GM12878 (cell line): ENCODE results near the gene ARRDC1. TPM values are rescaled to one million over a fixed set of nuclear protein-coding genes. Genes with fewer than 3 reads are reported as not detected.

Source experiments
- ATAC-seq: fragments of 200-7000 bp; cut with Tn5 transposase; 3 replicates; pipeline ENCODE4 v1.9.1; 2020; ENCODE audit warnings: mild to moderate bottlenecking, moderate library complexity
- BruUV-seq: library from RNA; stranded (reverse); fragments of 400-500 nt; replicated peaks from 2 replicates; lab custom pipeline; 2021; lab: Mats Ljungman, UMichigan
- CTCF ChIA-PET: fragments of 300-600 bp; sonication (Branson Sonifier 250); formaldehyde crosslinking; extraction: SDS; loops from one replicate; lab custom pipeline; 2021; ENCODE audit warnings: inconsistent platforms; lab: Yijun Ruan, JAX
- POLR2A ChIA-PET: fragments of 350-600 bp; formaldehyde crosslinking; extraction: SDS; loops from one replicate; lab custom pipeline; 2021; ENCODE audit warnings: inconsistent platforms; lab: Charles Lee
- RAD21 ChIA-PET: fragments of 300-600 bp; sonication (Branson Sonifier 250); formaldehyde crosslinking; loops from one replicate; lab custom pipeline; 2023; ENCODE audit warnings: antibody characterized with exemption; ENCODE audit not compliant: unreplicated experiment; lab: Charles Lee
- SMC1A ChIA-PET: fragments of 300-600 bp; sonication (Branson Sonifier 250); formaldehyde crosslinking; loops from one replicate; lab custom pipeline; 2023; ENCODE audit not compliant: unreplicated experiment, uncharacterized antibody; lab: Charles Lee
- DNase-seq: peaks from one replicate; pipeline ENCODE4 v3.0.0-alpha.2; 2011; ENCODE audit warnings: low read depth, low spot score
- FAIRE-seq: peaks from 3 replicates; lab custom pipeline; 2011; peaks lifted over from hg19 to GRCh38; lab: Jason Lieb, UNC
- H2AFZ ChIP-seq: 2 replicates; pipeline ENCODE4 v1.6.0; 2011; ENCODE audit warnings: low read depth, low read length, control low read depth; ENCODE audit not compliant: control insufficient read depth
- H3K27ac ChIP-seq: 2 replicates; pipeline ENCODE4 v1.5.1; 2011; ENCODE audit warnings: control low read depth; ENCODE audit not compliant: control insufficient read depth, insufficient read depth
- H3K27me3 ChIP-seq, 2 experiments: replicated peaks in 1 of 2; 2 replicates each; pipeline versions ENCODE4 v1.6.0 to v1.6.1; 2011; ENCODE audit warnings: low read length in 1 of 2; ENCODE audit not compliant: control insufficient read depth in 2 of 2, insufficient read depth in 2 of 2
- H3K36me3 ChIP-seq, 2 experiments: 2 replicates each; pipeline ENCODE4 v1.5.1; 2011; ENCODE audit warnings: low read length in 1 of 2; ENCODE audit not compliant: control insufficient read depth in 2 of 2, insufficient read depth in 2 of 2
- H3K4me1 ChIP-seq: 2 replicates; pipeline ENCODE4 v1.6.1; 2011; ENCODE audit warnings: mild to moderate bottlenecking, low read length, moderate library complexity, mixed read lengths; ENCODE audit not compliant: control insufficient read depth, insufficient read depth
- H3K4me2 ChIP-seq: 2 replicates; pipeline ENCODE4 v1.6.0; 2011; ENCODE audit warnings: control low read depth; ENCODE audit not compliant: control insufficient read depth, insufficient read depth
- H3K4me3 ChIP-seq: fragments of 200-600 bp; sonication (generic); 2 replicates; pipeline ENCODE4 v1.5.1; 2016
- H3K79me2 ChIP-seq: 2 replicates; pipeline ENCODE4 v1.6.0; 2011; ENCODE audit warnings: low read length; ENCODE audit not compliant: control insufficient read depth, insufficient read depth
- H3K9ac ChIP-seq: 2 replicates; pipeline ENCODE4 v1.8.0; 2011; ENCODE audit warnings: low read length, control low read depth, mixed read lengths; ENCODE audit not compliant: control insufficient read depth, insufficient read depth
- H3K9me3 ChIP-seq: replicated peaks from 3 replicates; pipeline ENCODE4 v1.5.1; 2011; ENCODE audit warnings: mild to moderate bottlenecking, low read length; ENCODE audit not compliant: control insufficient read depth, insufficient read depth
- H4K20me1 ChIP-seq: 2 replicates; pipeline ENCODE4 v1.6.0; 2011; ENCODE audit not compliant: control insufficient read depth, insufficient read depth
- CHD1 ChIP-seq: IDR thresholded peaks from 2 replicates; pipeline ENCODE4 v1.6.1; 2012; ENCODE audit warnings: low read depth, low read length, improper control_type of control experiment
- E2F4 ChIP-seq: IDR thresholded peaks from 2 replicates; pipeline ENCODE4 v1.6.1; 2012; ENCODE audit warnings: low read depth, low read length, improper control_type of control experiment
- IKZF1 ChIP-seq: fragments of 450-650 bp; conservative IDR thresholded peaks from 2 replicates; pipeline ENCODE4 v1.6.1; 2017; ENCODE audit warnings: antibody characterized with exemption, mild to moderate bottlenecking
- KLF5 ChIP-seq: fragments of 450-650 bp; IDR thresholded peaks from 2 replicates; pipeline ENCODE4 v1.6.1; 2014; ENCODE audit warnings: mild to moderate bottlenecking; ENCODE audit not compliant: partially characterized antibody
- WGBS: methylation state at CpG from one replicate; pipeline ENCODE4 v1.1.6; 2016; ENCODE audit warnings: low lambda C conversion rate; ENCODE audit not compliant: insufficient replicate concordance, insufficient coverage; ENCODE audit errors: missing lambda C conversion rate; 5-methylcytosine and 5-hydroxymethylcytosine counted together
- in situ Hi-C: fragments of 300-500 bp; cut with MboI; formaldehyde crosslinking; loops from 9 replicates; pipeline ENCODE4 v1.14.3; 2018; ENCODE audit warnings: mixed read lengths
- intact Hi-C: fragments of 100-400 bp; cut with micrococcal nuclease; formaldehyde crosslinking; loops from one replicate; pipeline ENCODE4 v1.14.2; 2022; ENCODE audit not compliant: unreplicated experiment
- polyA plus RNA-seq, 11 experiments: library from polyadenylated mRNA; depleted of rRNA in 4 of 11; unstranded in 6 of 11; stranded (reverse) in 5 of 11; fragments of >200 nt; fragmentation: Nextera tagmentation in 4 of 11; fragmentation: Illumina TruSeq in 1 of 11; extraction: Ambion mirVana in 4 of 11; extraction: Trizol in 1 of 11; gene quantifications; 1 replicate in 1 of 11; 2 replicates in 10 of 11; pipeline versions ENCODE4 v1.2.1 to v1.2.3, GENCODE V29; 2011 to 2016; ENCODE audit warnings: inconsistent platforms in 2 of 11, missing spikeins in 2 of 11, low read depth in 1 of 11
- total RNA-seq, 4 experiments: library from RNA; depleted of rRNA in 3 of 4; stranded (reverse); fragments of >200 nt in 3 of 4; fragmentation: Illumina TruSeq in 1 of 4; extraction: Trizol in 1 of 4; gene quantifications; 2 replicates each; pipeline versions ENCODE4 v1.2.1 to v1.2.3, GENCODE V29; 2013 to 2021
- TF ChIP-seq, protein P1 (sequence below): fragments of 450-650 bp; IDR thresholded peaks from 2 replicates; pipeline ENCODE4 v1.6.1; 2018; ENCODE audit warnings: mild to moderate bottlenecking, low read depth, moderate library complexity; ENCODE audit not compliant: partially characterized antibody

ARRDC1 gene
- total and polyA plus RNA-seq, 10 of the 15 experiments (the other 5 are each of a cell fraction or from before 2014, with no cell fraction given), result 0.23 to 34.4 (median 20.9) TPM

DNA sequence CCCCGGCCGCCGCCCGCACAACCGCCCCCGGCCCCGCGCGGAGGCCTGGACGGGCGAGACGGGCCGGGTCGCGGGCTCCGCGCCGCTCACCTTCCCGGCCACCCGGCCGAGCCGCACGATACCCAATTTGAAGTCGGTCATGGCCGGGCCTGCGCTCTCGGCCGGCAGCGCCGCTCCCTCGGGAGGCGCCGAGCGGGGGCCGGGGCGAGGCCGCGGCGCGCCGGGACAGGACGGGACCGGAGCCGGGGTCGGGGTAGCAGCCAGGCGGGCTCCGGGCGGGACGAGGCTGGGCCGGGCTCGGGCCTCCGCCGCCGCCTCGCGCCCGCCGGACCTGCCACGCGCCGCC lies 15.4 kb upstream of the ARRDC1 start:
- Histone ChIP-seq H3K79me2 (peaks cover 14% of the 10 kb centered on the region), H3K9ac (no peak overlapping the region; the same call in 1 of the 2 replicates), H3K4me2 (no peak overlapping the region), H3K27ac (no peak overlapping the region; the same call in 1 of the 2 replicates), H4K20me1 (no peaks in the 10 kb centered on the region), H3K4me1 (peaks cover 6% of the 10 kb centered on the region; the same call in 1 of the 2 replicates), H3K27me3 (no peaks in the 10 kb centered on the region), H3K9me3 (no peaks in the 10 kb centered on the region), H2AFZ (no peak overlapping the region), H3K36me3 (peaks cover 11 to 12% of the 10 kb centered on the region in 2 experiments; a peak in 3 of 4 replicates), H3K4me3 (no peak overlapping the region; the same call in 1 of the 2 replicates)
- ATAC-seq, result no peak
- no peak for DNase-seq
- BruUV-seq, result no TSS peak
- no peak for FAIRE-seq
- WGBS, result no CpG with 5 or more reads among the region's 61 CpGs
- SMC1A ChIA-PET, result interaction anchor here (1.0 kb wide), 1 partner anchor 14 kb away, joined by 3 read pairs; no protein-coding TSS in a partner anchor
- POLR2A ChIA-PET, result interaction anchor here (1.0 kb wide), 1 partner anchor 38 kb away, joined by 3 read pairs; the partner anchor contains the start of gene MRPL41
- in situ Hi-C loops, result no loop called here
- intact Hi-C loops, result no loop called here
- CTCF ChIA-PET, result interaction anchor here (1.2 kb wide), 1 partner anchor 12 kb away, joined by 3 read pairs; no protein-coding TSS in a partner anchor
- RAD21 ChIA-PET, result interaction anchor here (0.8 to 0.9 kb wide), 2 partner anchors 29 to 39 kb away, joined by 3 to 4 read pairs; partner anchors contain the start of genes EHMT1 and MRPL41
- no peak for TF ChIP-seq KLF5
- 0 out of 2 replicates have a peak, but pooled peaks have one; percentile 8 for TF ChIP-seq IKZF1

GRCh38 chr9:137590469-137591383 lies 14.8 kb upstream of the ARRDC1 start, which contains the start of gene ZMYND19:
Gene ZMYND19 (minus strand): TSS chr9:137590512. CDS start chr9:137590263, 249 bp downstream.
- Histone ChIP-seq H3K79me2 (peaks cover 14% of the 10 kb centered on the region), H4K20me1 (no peaks in the 10 kb centered on the region), H3K27ac (peak within 1 kb of the TSS; percentile 54; the same call in 1 of the 2 replicates), H2AFZ (peak within 1 kb of the TSS; percentile 82), H3K9ac (peak within 1 kb of the TSS; percentile 78), H3K27me3 (no peaks in the 10 kb centered on the region), H3K36me3 (peaks cover 9 to 11% of the 10 kb centered on the region in 2 experiments; a peak in 3 of 4 replicates), H3K4me3 (peak within 1 kb of the TSS; percentile 95), H3K4me2 (peak within 1 kb of the TSS; percentile 91), H3K4me1 (peaks cover 6% of the 10 kb centered on the region; the same call in 1 of the 2 replicates), H3K9me3 (no peaks in the 10 kb centered on the region)
- no peak for FAIRE-seq
- intact Hi-C loops, result no loop called here
- ChIA-PET RAD21 (interaction anchor here (0.8 to 1.5 kb wide), 3 partner anchors 14 to 40 kb away, joined by 3 to 4 read pairs (median 4); partner anchors contain the start of genes ARRDC1, EHMT1 and MRPL41), POLR2A (interaction anchor here (0.7 to 1.0 kb wide), 2 partner anchors 39 to 42 kb away, joined by 3 read pairs; partner anchors contain the start of gene MRPL41), CTCF (interaction anchor here (1.0 to 1.5 kb wide), 3 partner anchors 11 to 56 kb away, joined by 3 read pairs; no protein-coding TSS in a partner anchor), SMC1A (interaction anchor here (1.0 kb wide), 1 partner anchor 15 kb away, joined by 3 read pairs; no protein-coding TSS in a partner anchor)
- in situ Hi-C loops, result no loop called here
- ATAC-seq, result peak; percentile 97
- peak; percentile 15 for DNase-seq
- BruUV-seq, result TSS peak; percentile 87
- WGBS, result 0% methylated on average over 56 of the region's 113 CpGs
- TF ChIP-seq, protein P1, sequence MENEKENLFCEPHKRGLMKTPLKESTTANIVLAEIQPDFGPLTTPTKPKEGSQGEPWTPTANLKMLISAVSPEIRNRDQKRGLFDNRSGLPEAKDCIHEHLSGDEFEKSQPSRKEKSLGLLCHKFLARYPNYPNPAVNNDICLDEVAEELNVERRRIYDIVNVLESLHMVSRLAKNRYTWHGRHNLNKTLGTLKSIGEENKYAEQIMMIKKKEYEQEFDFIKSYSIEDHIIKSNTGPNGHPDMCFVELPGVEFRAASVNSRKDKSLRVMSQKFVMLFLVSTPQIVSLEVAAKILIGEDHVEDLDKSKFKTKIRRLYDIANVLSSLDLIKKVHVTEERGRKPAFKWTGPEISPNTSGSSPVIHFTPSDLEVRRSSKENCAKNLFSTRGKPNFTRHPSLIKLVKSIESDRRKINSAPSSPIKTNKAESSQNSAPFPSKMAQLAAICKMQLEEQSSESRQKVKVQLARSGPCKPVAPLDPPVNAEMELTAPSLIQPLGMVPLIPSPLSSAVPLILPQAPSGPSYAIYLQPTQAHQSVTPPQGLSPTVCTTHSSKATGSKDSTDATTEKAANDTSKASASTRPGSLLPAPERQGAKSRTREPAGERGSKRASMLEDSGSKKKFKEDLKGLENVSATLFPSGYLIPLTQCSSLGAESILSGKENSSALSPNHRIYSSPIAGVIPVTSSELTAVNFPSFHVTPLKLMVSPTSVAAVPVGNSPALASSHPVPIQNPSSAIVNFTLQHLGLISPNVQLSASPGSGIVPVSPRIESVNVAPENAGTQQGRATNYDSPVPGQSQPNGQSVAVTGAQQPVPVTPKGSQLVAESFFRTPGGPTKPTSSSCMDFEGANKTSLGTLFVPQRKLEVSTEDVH, result peak; percentile 91
- TF ChIP-seq E2F4, result peak; percentile 60; the same call in 1 of the 2 replicates
- TF ChIP-seq CHD1, result no peak
